ENCODE measurements around the gene ARMC9.

The ARMC9 gene

GRCh38 chr2:231308219-231308618 is 109.8 kb downstream of the ARMC9 start:
- no peak for DNase-seq (ENCODE audit: low spot score)
- Histone ChIP-seq H3K27ac (no peak overlapping the region), H3K4me3 (no peak overlapping the region)
- TF ChIP-seq CTCF (IDR thresholded peaks at IDR 0.05) = no peak

GRCh38 chr2:231308631-231309428 is 110.4 kb downstream of the ARMC9 start:
- Histone ChIP-seq H3K27ac (no peak overlapping the region), H3K4me3 (no peak overlapping the region)
- no peak for DNase-seq (ENCODE audit: low spot score)
- no peak for TF ChIP-seq CTCF (IDR thresholded peaks at IDR 0.05)

GRCh38 chr2:231312066-231312465 is 113.6 kb downstream of the ARMC9 start:
- TF ChIP-seq CTCF (IDR thresholded peaks at IDR 0.05) = no peak
- no peak overlapping the region for H3K4me3 ChIP-seq
- DNase-seq (ENCODE audit: low spot score) = no peak
- H3K27ac ChIP-seq = no peak overlapping the region

DNA sequence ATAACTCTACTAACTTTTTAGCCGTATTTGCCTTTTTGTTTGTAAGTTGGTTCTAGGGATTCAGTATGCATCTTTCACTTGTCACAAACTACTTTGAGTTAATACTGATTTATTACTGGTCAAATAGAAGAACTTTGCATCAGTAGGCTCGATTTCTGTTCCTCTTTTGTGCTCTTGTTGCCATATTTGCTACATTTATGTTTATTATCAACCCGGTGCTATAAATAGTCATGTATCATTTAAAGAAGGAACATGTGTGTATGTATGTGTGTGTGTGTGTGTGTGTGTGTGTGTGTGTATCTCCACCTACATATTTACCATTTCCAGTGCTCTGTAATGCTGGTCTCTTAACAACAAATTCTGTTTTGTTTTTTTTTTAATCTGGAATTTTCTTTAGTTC is 117.5 kb downstream of the ARMC9 start:
- TF ChIP-seq CTCF (IDR thresholded peaks at IDR 0.05) = no peak
- Histone ChIP-seq H3K4me3 (no peak overlapping the region), H3K27ac (no peak overlapping the region)
- no peak for DNase-seq (ENCODE audit: low spot score)

DNA sequence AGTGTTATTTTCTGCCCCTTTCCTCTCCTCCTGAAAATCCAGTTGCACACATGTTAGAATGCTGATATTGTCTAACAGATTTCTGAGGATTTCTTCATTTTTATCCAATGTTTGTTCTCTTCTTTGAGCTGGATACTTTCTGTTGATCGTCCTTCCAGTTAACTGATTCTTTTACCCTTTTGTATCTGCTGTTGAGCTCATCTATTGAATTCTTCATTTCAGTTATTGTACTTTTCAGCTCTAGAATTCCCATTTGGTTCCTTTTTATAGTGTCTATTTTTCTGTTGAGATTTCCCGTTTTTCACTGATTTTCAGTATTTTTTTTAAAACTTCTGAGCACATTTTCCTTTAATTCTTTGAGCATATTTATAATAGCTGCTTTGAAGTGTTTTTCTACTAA is 119.1 kb downstream of the ARMC9 start:
- no peak overlapping the region for H3K27ac ChIP-seq
- no peak for DNase-seq (ENCODE audit: low spot score)
- TF ChIP-seq CTCF (IDR thresholded peaks at IDR 0.05) = no peak
- H3K4me3 ChIP-seq = no peak overlapping the region

DNA sequence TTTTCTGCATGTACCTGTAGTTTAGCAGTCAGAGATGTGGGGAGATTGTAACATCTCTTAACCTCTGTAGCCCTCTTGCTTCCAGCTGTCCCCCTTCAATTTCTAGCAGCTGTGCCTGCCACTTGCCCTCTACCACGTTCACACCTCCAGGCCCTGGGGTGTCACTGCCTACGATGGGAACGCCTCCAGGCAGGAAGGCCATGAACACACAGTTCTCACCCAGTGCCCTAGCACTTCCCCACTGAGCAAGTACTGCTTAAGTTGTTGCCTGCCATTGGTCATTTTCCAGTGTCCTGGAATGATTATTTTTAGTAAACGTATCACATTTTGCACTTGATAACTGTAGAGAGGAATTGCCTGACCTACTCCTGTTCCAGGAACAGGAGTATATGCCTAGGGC is 120.0 kb downstream of the ARMC9 start:
- Histone ChIP-seq H3K4me3 (no peak overlapping the region), H3K27ac (no peak overlapping the region)
- no peak for TF ChIP-seq CTCF (IDR thresholded peaks at IDR 0.05)
- no peak for DNase-seq (ENCODE audit: low spot score)

DNA sequence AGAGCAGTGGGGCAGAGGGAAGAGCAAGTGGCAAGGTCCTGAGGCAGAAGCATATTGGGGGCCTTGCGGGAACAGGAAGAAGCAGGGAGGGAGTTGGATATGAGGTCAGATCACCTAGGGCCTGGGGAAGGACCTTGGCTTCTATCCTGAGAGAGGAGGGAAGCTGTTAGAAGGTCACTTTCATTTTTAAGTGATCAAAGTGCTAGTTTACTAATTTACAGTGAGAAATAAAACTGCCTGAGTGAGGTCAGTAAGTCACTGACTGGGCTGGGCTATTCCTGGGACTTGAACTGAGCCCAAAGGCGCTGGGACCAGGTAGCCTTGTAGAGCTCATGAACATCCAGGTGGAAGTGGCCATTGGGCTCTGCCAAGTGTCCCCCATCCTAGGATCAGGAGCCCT is 120.5 kb downstream of the ARMC9 start:
- no peak for DNase-seq (ENCODE audit: low spot score)
- no peak for TF ChIP-seq CTCF (IDR thresholded peaks at IDR 0.05)
- Histone ChIP-seq H3K4me3 (no peak overlapping the region), H3K27ac (no peak overlapping the region)

All from coronary artery (tissue), 2 donors.